Right ventricle myocardium superior (tissue), 1 donor: ENCODE data around the gene RNF32. TPM values are rescaled to one million over a fixed set of nuclear protein-coding genes. Genes with fewer than 3 reads are reported as not detected.
"Not testable (repeated sequence)": the region's sequence is repeated elsewhere in the genome, so short reads cannot be mapped to it uniquely, and the experiment has no call there.

Experiments used
- ATAC-seq: fragments of 200-7000 bp; cut with Tn5 transposase; one replicate; pipeline ENCODE4 v1.9.1; 2020; ENCODE audit warnings: mild to moderate bottlenecking; ENCODE audit not compliant: poor library complexity
- DNase-seq: peaks from one replicate; pipeline ENCODE4 v3.0.0-alpha.2; 2020
- intact Hi-C: fragments of 100-400 bp; cut with DNase I; formaldehyde crosslinking; loops from one replicate; pipeline ENCODE4 v1.11.2; 2022
- total RNA-seq: library from RNA; stranded (reverse); fragmentation: NEBNext Ultra II Directional; extraction: Animal tissue kit (Norgen Biotek cat#: 25700); gene quantifications from one replicate; pipeline ENCODE4 v1.2.1, GENCODE V29; 2021
- donor health status: DM: no; HTN: yes; CAD: no; lungs with severe emphysema.

The RNF32 gene
- total RNA-seq, 1 donor from 2014 or later: 0.38 TPM

- DNase-seq, ATAC-seq, intact Hi-C loops: not testable (repeated sequence)
Observed at GRCh38 chr7:156637093-156637492, 3.5 kb upstream of the RNF32 start.

- ATAC-seq: no peak
- DNase-seq: no peak
- intact Hi-C loops: no loop called here
Observed at GRCh38 chr7:156638443-156639077, 2.0 kb upstream of the RNF32 start.

GRCh38 chr7:156639426-156640256 lies 933 bp upstream of the RNF32 start:
- intact Hi-C loops: no loop called here
- no peak for DNase-seq
- peak; percentile 27 for ATAC-seq

DNA sequence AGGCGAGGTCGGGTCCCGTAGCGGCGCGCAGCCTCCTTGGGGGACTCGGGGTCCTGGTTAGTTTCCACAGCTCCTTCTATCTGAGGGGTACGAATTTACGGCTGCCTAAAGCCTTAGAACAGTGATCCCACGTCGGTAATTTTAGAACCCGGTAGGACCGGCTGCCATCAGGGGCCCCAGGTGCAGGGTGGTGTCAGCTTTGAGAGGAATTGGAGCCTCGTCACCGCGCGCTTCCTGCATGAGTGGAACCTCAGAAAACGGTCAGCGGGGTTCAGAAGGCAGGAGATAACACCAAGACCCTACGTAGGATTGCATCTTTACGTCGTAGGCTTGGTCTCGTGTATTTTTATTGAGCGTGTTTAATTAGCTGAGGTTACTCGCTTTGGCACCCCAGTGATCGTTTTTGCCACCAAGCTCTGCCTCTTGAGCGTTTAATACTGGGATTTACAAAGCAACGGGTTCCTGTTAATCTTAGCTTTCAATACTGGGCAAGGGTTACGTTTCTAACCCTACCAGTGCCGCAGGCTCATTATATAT lies 443 bp downstream of the RNF32 start:
- ATAC-seq (peak; percentile 40), DNase-seq (no peak)
- intact Hi-C loops: no loop called here

DNA sequence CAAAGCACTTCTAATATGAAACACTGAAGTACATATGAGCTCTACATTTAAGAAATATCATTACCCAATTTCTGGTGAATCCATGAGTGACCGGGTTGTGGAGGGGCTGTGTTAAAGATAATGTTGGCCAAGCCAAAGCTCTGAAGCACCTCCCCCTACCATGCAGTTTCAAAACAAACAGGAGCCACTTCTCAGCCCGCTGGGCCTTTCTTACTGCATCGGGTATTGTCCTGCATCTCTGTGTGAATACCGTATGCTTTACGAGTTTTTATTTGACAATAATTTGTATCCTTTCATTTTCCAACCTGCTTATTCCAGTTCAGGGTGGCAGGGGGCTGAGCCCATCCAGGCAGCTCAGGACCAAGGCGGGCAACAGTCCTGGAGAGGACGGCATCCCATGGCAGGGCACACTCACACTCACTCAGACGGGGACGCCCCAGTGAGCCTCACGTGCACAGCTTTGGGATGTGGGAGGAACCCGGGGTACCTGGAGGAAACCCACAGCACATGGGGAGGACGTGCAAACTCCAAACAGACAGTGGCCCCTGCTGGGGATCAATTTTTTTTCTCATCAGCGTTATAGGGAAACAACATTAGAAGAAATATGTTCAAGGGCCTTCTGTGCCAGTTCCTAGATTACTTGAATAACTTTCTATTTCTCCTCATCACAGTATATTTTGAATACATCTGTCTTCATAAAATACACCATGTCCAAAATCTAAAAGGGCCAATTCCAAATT lies 1.9 kb downstream of the RNF32 start:
- ATAC-seq (no peak), DNase-seq (no peak)
- intact Hi-C loops: no loop called here

GRCh38 chr7:156647330-156647729 lies 6.8 kb downstream of the RNF32 start:
- DNase-seq: not testable (repeated sequence)

DNA sequence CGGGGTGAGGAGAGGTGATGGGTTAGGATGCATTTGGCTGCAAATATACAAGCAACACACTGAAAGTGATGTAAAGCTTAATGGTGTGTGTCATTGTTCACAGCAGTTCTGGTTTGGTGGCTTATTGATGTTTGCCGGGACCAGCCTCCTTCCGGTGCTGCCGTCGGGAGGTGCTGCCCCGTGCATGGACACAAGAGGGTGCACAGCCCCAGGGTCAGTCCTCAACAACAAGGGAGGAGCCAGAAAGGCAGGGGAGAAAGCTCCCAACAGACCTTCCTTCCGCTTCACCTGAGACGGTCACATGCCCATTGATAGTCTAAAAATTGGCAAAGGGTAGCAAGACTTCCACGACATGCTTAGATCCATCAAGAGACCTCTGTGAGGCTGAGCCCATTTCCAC lies 9.5 kb downstream of the RNF32 start:
- intact Hi-C loops: no loop called here
- DNase-seq (no peak), ATAC-seq (no peak)

More at GRCh38 chr7:156647330-156647729, 6.8 kb downstream of the RNF32 start:
- ATAC-seq, intact Hi-C loops: not testable (repeated sequence)

GRCh38 chr7:156651474-156651873 lies 10.9 kb downstream of the RNF32 start:
- DNase-seq: no peak
- intact Hi-C loops: no loop called here

DNA sequence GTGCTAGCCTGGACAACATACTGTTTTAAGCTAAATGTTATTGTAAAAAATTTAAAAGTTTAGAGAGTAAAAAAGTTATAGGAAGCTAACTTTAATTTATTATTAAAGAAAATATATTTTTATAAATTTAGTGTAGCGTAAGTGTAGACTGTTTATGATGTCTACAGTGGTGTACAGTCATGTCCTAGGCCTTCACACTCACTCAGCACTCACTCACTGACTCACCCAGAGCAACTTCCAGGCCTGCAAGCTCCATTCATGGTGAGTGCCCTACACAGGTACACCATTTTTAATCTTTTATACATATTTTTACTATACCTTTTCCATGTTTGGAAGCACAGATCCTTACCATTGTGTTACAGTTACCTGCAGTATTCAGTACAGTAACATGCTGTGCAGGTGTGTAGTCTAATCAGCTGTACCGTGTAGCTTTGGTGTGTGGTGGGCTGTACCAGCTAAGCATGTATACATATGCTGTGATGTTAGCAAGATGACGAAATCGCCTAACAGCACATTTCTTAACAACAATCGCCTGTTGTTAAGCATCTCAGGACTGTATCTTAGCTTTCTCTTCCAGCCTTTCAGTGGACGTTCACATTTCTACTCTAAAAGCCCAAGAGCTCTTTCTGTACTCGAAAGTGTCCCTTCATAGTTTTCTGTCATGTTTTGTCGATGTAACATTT lies 12.5 kb downstream of the RNF32 start:
- DNase-seq (no peak), ATAC-seq (no peak)
- intact Hi-C loops: no loop called here

More at GRCh38 chr7:156651474-156651873, 10.9 kb downstream of the RNF32 start:
- no peak for ATAC-seq

DNA sequence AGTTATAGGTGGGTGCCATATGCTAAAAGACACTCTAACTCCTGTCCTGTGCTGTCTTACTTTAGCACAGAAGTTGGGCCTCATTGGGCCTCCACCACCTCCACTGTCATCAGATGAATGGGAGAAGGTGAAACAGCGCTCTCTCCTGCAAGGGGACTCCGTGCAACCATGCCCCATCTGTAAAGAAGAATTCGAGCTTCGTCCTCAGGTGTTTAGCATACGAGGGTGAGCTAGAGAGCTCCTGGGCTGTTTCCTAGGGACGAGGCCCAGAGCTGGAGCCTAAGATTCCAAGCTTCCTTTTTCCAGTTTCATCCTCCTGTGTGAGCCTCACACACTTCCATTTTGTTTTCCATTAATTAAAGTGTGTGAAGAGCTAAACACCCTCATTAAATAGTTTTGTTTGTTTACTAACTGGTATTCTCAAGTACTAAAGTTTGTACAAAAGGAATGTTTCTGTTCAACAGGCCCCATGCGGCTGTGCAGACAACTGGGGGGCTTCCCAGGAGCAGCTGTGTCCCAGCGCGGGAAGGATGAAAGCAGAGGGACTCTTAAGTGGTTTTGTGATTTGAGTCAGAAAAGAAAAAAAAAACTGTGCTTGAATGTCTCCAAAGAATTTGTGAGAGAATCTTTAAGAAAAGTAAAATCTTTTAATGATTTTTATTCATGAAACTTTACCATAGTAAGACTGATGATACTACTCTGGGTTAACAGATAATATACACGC lies 14.1 kb downstream of the RNF32 start:
- DNase-seq (no peak), ATAC-seq (no peak)
- intact Hi-C loops: no loop called here

GRCh38 chr7:156655251-156655650 lies 14.7 kb downstream of the RNF32 start:
- no peak for ATAC-seq
- DNase-seq: no peak
- intact Hi-C loops: no loop called here

- intact Hi-C loops: no loop called here
- no peak for ATAC-seq
- DNase-seq: no peak
Observed at GRCh38 chr7:156655983-156656382, 15.4 kb downstream of the RNF32 start.

GRCh38 chr7:156656598-156656997 lies 16.0 kb downstream of the RNF32 start:
- no peak for ATAC-seq
- intact Hi-C loops: no loop called here
- DNase-seq: no peak

DNA sequence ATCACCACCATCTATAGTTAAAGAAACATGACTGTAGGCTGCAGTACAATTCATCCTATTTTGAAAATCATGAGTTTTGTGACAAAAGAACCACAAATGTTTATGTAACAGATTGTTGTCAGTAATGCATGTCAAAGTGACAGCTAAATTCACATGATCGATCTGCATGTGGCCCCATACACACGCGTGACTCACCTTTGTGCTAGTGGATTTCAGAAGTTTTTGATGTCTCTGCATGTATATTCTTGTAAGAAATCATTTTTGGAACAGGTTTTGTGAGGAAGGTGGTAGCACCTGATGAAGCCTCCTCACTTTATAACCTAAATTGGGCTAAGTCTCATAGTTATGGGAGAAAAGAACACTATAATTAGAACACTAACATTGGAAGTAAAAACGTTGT lies 17.1 kb downstream of the RNF32 start:
- no peak for DNase-seq
- no peak for ATAC-seq
- intact Hi-C loops: no loop called here

- intact Hi-C loops: no loop called here
- ATAC-seq: no peak
- no peak for DNase-seq
Observed at GRCh38 chr7:156659203-156659602, 18.6 kb downstream of the RNF32 start.

DNA sequence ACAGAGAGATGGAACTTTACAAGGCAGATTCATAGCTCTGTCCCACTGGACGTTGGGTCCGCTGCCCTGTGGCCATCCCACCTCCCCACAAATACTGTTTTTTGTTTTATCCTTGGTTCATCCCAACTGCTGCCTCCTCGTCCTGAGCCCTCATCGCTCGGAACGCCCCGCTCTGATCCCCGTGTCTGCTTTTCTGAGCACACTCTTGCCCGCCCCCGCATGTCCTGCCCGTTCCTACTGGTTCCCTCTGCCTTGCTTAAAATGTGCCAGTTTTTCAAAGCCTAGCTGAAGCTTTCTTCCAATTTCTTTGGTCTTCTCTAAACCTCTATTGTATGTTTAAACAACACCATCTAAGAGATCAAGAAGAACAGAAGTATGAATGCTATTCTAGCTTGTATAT lies 19.4 kb downstream of the RNF32 start:
- no peak for ATAC-seq
- intact Hi-C loops: no loop called here
- DNase-seq: no peak

- ATAC-seq (no peak), DNase-seq (no peak)
- intact Hi-C loops: no loop called here
Observed at GRCh38 chr7:156661637-156662036, 21.1 kb downstream of the RNF32 start.

DNA sequence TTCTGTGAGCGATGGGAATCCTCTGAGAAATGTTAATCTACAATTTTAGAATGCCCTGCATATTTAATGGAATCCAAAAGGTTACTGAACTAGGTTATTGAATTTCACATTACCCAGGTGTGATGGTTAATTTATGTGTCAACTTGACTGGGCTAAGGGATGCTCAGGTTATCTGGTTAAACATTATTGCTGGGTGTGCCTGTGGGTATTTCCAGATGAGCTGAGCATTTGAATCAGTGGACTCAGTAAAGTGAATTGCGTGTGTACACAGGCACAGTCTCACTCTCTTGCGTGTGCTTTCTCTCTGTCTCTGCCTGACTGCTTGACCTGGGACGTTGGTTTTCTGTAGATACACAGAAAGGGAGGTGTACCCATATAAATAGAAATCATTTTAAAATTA lies 21.7 kb downstream of the RNF32 start:
- intact Hi-C loops: no loop called here
- no peak for DNase-seq
- no peak for ATAC-seq
